ENCODE data around the gene KIF25.

The KIF25 gene, protein sequence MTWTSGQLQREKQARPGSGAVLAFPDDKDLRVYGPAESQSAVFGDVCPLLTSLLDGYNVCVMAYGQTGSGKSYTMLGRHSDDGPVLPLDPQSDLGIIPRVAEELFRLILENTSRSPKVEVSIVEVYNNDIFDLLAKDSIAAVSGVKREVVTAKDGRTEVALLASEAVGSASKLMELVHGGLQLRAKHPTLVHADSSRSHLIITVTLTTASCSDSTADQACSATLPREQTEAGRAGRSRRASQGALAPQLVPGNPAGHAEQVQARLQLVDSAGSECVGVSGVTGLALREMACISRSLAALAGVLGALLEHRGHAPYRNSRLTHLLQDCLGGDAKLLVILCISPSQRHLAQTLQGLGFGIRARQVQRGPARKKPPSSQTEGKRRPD

DNA sequence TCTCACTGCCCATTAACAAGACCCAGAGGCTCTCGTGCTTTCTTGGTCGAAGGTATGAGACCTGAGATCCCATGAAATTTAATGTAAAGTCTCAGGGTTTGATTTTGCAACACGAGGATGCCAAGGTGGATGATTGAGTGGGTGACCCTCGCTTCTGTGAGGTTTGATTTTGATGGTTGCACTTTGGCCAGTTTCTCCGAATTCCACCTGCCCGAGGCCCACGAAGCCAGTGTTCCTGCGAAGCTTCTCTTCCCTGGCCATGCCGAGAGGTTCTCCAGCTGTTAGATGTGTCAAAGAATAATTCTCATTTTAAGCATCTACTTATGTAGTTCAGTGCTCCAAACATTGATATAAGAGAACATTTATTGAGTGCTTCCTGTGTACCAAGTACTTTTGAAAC lies at the start of gene KIF25:
Gene KIF25 (plus strand): TSS at position 30 of the 400 bp plus-strand sequence. CDS start 31,915 bp downstream, outside the sequence.
- Mint-ChIP-seq H3K36me3 (ENCODE audit: low read depth) (no peaks in the 10 kb centered on the region), H3K27ac (no peak within 1 kb of the TSS), H3K4me1 (ENCODE audit: low read depth) (no peaks in the 10 kb centered on the region), H3K9me3 (no peaks in the 10 kb centered on the region), H3K4me3 (no peak within 1 kb of the TSS), H3K27me3 (no peaks in the 10 kb centered on the region)
- intact Hi-C loops (cut with micrococcal nuclease): no loop called here

DNA sequence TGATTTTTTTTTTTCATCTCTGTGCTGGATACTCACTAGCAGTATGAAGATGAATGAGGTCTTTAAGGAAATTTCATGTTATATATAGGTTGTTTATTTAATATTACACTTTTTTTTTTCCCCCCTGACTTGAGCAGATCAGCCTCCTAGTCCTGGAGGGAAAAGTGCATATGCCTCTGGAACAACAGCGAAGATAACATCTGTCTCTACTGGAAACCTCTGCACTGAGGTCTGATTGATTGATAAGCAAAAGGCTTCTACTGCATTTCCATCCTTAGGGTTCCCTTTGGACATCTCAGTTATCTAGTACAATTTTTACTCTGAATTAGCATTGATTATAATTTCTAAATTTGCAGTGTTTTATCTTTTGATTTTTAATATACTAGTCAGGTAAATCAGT lies 49.8 kb upstream of the KIF25 start:
- no peaks in the 10 kb centered on the region for H3K27me3 Mint-ChIP-seq
- no peaks in the 10 kb centered on the region for H3K4me1 Mint-ChIP-seq (ENCODE audit: low read depth)
- intact Hi-C loops (cut with micrococcal nuclease): no loop called here
- H3K4me3 Mint-ChIP-seq: no peak overlapping the region
- no peaks in the 10 kb centered on the region for H3K9me3 Mint-ChIP-seq
- H3K36me3 Mint-ChIP-seq (ENCODE audit: low read depth): peaks cover 46% of the 10 kb centered on the region
- no peak overlapping the region for H3K27ac Mint-ChIP-seq

DNA sequence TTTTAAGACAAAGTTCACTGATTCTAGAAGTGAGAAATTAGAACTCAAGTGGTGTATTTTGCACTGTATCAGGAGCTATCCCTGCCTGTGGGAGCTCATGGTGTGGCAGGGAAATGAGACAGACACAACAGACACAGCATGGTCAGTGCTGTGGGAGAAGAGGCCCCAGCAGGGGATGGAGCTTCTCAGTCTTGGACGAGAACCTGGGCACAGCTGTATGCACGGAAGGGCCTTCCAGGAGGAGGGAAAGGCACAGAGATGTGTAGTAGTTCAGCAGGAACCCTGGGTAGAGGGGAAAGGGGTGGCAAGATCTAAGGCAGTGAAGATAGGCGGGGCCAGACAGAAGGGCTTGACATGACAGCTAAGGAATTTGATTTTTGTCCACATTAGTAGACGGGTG lies 48.8 kb upstream of the KIF25 start:
- no peak overlapping the region for H3K27ac Mint-ChIP-seq
- H3K9me3 Mint-ChIP-seq: no peaks in the 10 kb centered on the region
- H3K4me3 Mint-ChIP-seq: no peak overlapping the region
- peaks cover 46% of the 10 kb centered on the region for H3K36me3 Mint-ChIP-seq (ENCODE audit: low read depth)
- intact Hi-C loops (cut with micrococcal nuclease): no loop called here
- no peaks in the 10 kb centered on the region for H3K4me1 Mint-ChIP-seq (ENCODE audit: low read depth)
- H3K27me3 Mint-ChIP-seq: no peaks in the 10 kb centered on the region

DNA sequence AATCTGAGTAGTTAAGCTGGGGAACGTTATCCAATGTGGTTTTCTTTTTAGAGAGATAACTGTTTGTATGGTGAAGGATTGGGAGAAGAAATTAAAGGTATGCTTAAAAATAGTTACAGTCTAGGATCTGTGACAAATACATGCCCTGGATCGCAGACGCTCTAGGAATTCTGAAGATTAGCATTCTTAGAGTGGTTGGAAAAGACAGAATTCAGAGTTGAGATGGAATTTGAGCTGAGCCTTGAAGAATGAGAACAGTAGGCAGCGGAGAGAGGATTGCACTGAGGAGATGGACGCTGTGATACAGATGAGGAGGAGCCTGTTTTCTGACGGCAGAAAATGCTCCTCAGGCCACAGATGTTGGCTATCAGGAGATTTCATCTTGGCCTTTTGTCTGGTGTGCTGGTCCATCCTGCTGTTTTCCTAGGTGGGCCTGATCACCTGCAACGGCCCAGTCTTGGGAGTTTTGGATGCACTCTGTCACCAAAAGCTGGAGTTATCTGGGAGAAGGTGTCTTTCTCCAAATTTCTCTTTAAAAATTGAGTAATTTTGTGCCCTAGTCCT lies 48.3 kb upstream of the KIF25 start:
- H3K27me3 Mint-ChIP-seq: no peaks in the 10 kb centered on the region
- intact Hi-C loops (cut with micrococcal nuclease): no loop called here
- no peaks in the 10 kb centered on the region for H3K4me1 Mint-ChIP-seq (ENCODE audit: low read depth)
- peaks cover 46% of the 10 kb centered on the region for H3K36me3 Mint-ChIP-seq (ENCODE audit: low read depth)
- no peak overlapping the region for H3K4me3 Mint-ChIP-seq
- H3K9me3 Mint-ChIP-seq: no peaks in the 10 kb centered on the region
- no peak overlapping the region for H3K27ac Mint-ChIP-seq

DNA sequence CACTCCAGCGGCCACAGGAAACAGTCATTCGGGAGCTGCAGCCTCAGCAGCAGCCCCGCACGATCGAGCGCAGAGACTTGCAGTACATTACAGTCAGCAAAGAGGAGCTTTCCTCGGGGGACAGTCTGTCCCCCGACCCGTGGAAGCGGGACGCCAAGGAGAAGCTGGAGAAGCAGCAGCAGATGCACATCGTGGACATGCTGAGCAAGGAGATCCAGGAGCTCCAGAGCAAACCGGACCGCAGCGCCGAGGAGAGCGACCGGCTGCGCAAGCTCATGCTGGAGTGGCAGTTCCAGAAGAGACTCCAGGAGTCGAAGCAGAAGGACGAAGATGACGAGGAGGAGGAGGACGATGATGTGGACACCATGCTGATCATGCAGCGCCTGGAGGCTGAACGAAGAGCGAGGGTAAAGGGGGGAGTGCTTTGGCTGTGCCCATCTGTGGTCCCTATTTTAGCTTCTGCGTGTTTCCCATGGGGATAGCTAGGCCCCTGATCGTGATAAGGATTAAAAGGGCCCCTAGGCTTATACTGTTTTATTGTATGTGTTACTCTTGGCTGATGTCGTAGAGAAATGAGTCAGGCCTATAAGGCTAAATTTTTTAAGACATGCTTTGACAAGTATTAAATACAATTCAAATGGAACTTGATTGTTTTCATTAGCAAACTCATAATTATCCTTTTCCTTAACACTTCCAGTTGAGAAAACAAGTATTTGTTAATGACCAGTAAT lies 45.5 kb upstream of the KIF25 start:
- no peak overlapping the region for H3K4me3 Mint-ChIP-seq
- no peak overlapping the region for H3K27ac Mint-ChIP-seq
- intact Hi-C loops (cut with micrococcal nuclease): no loop called here
- H3K27me3 Mint-ChIP-seq: no peaks in the 10 kb centered on the region
- H3K4me1 Mint-ChIP-seq (ENCODE audit: low read depth): no peaks in the 10 kb centered on the region
- peaks cover 40% of the 10 kb centered on the region for H3K36me3 Mint-ChIP-seq (ENCODE audit: low read depth)
- H3K9me3 Mint-ChIP-seq: no peaks in the 10 kb centered on the region

DNA sequence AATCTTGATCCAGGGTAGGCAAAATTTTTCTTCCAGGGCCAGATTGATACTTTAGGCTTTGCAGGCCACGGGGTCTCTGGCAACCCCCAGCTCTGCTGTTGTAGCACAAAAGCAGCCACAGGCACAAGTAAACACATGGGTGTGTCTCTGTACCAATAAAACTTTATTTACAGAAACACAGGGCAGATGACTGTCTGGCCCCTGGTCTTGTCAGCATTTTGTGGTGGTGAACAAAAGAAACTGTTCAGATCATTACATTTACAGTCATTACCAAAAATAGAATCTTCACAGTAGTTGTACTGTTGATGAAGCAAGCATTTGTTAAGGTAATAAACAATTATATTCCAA lies 45.0 kb upstream of the KIF25 start:
- intact Hi-C loops (cut with micrococcal nuclease): no loop called here
- H3K36me3 Mint-ChIP-seq (ENCODE audit: low read depth): peaks cover 40% of the 10 kb centered on the region
- H3K27me3 Mint-ChIP-seq: no peaks in the 10 kb centered on the region
- no peaks in the 10 kb centered on the region for H3K4me1 Mint-ChIP-seq (ENCODE audit: low read depth)
- H3K4me3 Mint-ChIP-seq: no peak overlapping the region
- no peak overlapping the region for H3K27ac Mint-ChIP-seq
- no peaks in the 10 kb centered on the region for H3K9me3 Mint-ChIP-seq

DNA sequence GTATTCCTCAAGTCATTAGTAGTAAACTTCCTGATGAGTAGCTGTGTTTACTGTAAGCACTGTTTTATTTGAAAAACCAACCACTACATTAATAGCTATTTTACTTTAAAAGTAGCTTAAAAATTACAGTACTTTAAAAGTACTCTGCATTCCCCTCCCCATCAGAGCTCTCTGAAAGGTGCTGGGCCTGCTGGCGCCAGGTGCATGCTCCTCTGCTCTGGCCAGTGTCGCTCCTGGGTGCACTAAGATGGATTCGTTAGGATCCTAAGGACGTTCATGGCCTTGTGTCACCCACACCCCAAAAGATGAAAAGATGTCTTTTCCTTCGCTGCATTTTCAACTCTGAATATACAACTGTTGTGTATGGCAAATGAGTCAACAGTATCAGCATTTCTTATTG lies 43.9 kb upstream of the KIF25 start:
- no peaks in the 10 kb centered on the region for H3K9me3 Mint-ChIP-seq
- H3K4me3 Mint-ChIP-seq: no peak overlapping the region
- no peaks in the 10 kb centered on the region for H3K4me1 Mint-ChIP-seq (ENCODE audit: low read depth)
- intact Hi-C loops (cut with micrococcal nuclease): no loop called here
- H3K27ac Mint-ChIP-seq: no peak overlapping the region
- H3K27me3 Mint-ChIP-seq: no peaks in the 10 kb centered on the region
- H3K36me3 Mint-ChIP-seq (ENCODE audit: low read depth): peaks cover 32% of the 10 kb centered on the region

DNA sequence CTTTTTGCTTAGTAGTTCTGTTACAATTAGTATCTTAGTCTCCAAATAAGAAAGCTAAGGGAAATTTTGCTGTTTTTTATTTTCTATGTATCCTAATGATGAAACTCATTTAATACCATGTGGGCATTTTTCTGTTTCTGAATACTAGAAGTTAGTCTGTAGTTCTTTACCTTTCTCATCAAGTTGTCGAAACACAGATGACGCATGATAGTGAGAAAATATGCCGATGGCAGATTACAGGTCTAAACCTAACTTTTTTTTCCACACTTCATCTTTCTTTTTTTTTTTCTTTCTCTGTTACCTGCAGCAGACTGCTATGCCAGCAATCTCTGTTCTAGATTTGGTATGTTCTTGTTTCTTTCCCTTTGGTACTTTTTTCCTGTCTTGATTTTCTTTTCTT lies 43.3 kb upstream of the KIF25 start:
- Mint-ChIP-seq H3K36me3 (ENCODE audit: low read depth) (peaks cover 26% of the 10 kb centered on the region), H3K4me3 (no peak overlapping the region), H3K27me3 (no peaks in the 10 kb centered on the region), H3K27ac (no peak overlapping the region), H3K9me3 (no peaks in the 10 kb centered on the region), H3K4me1 (ENCODE audit: low read depth) (no peaks in the 10 kb centered on the region)
- intact Hi-C loops (cut with micrococcal nuclease): no loop called here

DNA sequence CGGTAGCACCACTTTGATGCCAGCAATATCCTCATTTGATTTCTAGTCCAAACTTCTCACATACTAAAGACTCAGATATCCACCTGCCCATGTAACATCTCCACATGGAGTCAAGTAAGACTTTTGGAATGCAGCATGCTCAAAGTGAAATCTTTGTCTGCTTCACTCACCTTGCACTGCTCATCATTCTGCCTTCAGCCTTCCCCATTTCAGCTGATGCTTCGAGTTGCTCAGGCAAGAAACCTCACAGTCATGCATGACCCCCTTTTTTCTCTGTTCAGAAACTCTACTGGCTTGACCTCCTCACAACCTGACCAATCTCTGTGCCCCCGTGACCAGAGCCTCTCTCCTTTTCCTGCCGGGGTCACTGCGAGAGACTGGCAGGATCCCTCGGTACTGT lies 41.0 kb upstream of the KIF25 start:
- intact Hi-C loops (cut with micrococcal nuclease): no loop called here

DNA sequence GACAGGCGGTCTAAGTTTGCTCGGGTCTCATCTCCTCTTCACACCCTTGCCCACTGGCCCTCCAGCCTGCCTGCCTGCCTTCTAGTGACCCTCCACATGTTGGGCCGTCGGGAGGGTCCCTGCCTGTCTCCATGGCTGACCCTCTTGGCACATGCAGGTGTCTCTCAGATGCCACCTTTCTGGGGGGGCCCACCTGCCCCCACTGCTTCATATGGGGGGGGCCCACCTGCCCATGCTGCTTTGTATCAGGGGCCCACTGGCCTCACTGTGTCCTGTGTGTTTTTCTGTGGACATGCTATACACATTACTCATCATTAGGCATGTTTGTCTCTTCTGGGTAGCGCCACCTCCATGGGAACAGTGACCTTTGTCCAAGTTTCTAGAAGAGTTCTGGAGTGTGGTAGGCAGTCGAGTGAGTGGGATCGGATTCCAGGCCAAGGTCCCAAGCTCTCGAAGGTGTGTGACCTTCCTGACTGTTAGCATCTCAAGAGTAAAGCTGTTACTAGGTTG lies 40.4 kb upstream of the KIF25 start:
- H3K36me3 Mint-ChIP-seq (ENCODE audit: low read depth): peaks cover 2% of the 10 kb centered on the region
- H3K27me3 Mint-ChIP-seq: no peaks in the 10 kb centered on the region
- no peak overlapping the region for H3K27ac Mint-ChIP-seq
- no peaks in the 10 kb centered on the region for H3K9me3 Mint-ChIP-seq
- intact Hi-C loops (cut with micrococcal nuclease): no loop called here
- no peak overlapping the region for H3K4me3 Mint-ChIP-seq
- no peaks in the 10 kb centered on the region for H3K4me1 Mint-ChIP-seq (ENCODE audit: low read depth)

More for the DNA sequence above, 41.0 kb upstream of the KIF25 start:
- H3K4me3 Mint-ChIP-seq: no peak overlapping the region
- no peaks in the 10 kb centered on the region for H3K9me3 Mint-ChIP-seq
- H3K27me3 Mint-ChIP-seq: no peaks in the 10 kb centered on the region
- H3K36me3 Mint-ChIP-seq (ENCODE audit: low read depth): peaks cover 7% of the 10 kb centered on the region
- no peak overlapping the region for H3K27ac Mint-ChIP-seq
- no peaks in the 10 kb centered on the region for H3K4me1 Mint-ChIP-seq (ENCODE audit: low read depth)

DNA sequence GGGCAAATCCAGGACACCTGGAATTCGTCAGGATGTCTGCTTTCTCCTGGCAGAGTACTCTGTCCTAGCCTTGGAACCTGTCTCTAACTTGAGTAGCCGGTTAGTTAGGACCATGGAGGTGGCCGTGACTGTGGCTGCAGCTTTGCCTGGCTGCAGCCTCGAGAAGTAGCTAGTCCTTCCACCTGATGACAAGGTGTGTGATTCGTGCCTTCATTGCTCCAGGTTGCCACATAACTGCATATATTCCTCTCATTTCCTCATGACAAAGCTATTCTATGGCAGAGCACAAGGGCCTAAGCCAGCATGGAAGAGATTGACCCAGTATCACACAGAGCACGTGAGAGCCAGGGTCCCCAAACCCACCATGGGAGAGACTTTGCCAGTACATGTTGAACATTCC lies 39.8 kb upstream of the KIF25 start:
- no peaks in the 10 kb centered on the region for H3K27me3 Mint-ChIP-seq
- intact Hi-C loops (cut with micrococcal nuclease): no loop called here
- H3K4me1 Mint-ChIP-seq (ENCODE audit: low read depth): no peaks in the 10 kb centered on the region
- no peaks in the 10 kb centered on the region for H3K9me3 Mint-ChIP-seq
- peaks cover 7% of the 10 kb centered on the region for H3K36me3 Mint-ChIP-seq (ENCODE audit: low read depth)
- H3K4me3 Mint-ChIP-seq: no peak overlapping the region
- H3K27ac Mint-ChIP-seq: no peak overlapping the region

DNA sequence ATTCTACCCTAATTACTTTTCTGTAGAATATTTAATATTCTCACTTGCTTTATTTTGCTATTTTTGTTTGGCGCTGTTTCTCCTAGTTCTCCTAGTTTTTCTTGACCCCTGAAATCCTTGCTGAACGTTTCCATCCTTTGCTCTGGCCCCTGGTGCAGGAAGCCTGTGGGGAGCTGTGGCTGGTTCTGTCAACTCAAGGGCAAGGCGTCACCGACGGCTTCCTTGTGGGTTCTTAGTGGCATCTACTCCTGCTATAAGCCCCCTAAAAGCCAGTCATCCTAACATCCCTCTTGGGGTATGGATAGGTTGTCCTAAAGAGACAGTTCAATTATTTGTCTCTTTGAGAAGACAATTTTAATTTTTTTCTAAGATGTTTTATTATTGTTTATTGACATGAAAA lies 36.9 kb upstream of the KIF25 start:
- intact Hi-C loops (cut with micrococcal nuclease): no loop called here
- Mint-ChIP-seq H3K9me3 (no peaks in the 10 kb centered on the region), H3K27ac (no peak overlapping the region), H3K27me3 (no peaks in the 10 kb centered on the region), H3K36me3 (ENCODE audit: low read depth) (peaks cover 7% of the 10 kb centered on the region), H3K4me1 (ENCODE audit: low read depth) (no peaks in the 10 kb centered on the region), H3K4me3 (no peak overlapping the region)

DNA sequence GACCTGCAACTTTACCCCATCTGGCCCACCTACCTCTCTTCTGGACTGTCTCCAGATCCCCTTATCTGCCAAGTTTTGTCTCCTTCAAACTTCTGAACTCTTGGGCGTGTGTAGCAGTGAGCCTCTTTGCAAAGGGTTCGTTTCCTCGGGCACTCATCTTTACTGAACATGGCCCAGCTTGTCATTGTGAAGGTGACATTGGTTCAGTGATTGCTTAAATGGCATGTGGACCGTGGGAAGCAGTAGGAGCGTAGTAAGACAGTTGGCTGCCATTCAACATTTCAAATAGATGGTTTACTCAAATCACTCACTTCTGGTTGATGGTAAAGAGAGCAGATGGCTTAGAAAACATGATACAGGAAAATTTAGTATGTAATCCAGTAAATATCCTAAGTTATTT lies 34.8 kb upstream of the KIF25 start:
- Mint-ChIP-seq H3K36me3 (ENCODE audit: low read depth) (peaks cover 23% of the 10 kb centered on the region), H3K4me3 (no peak overlapping the region), H3K9me3 (no peaks in the 10 kb centered on the region), H3K27me3 (no peaks in the 10 kb centered on the region), H3K27ac (no peak overlapping the region), H3K4me1 (ENCODE audit: low read depth) (no peaks in the 10 kb centered on the region)
- intact Hi-C loops (cut with micrococcal nuclease): no loop called here

DNA sequence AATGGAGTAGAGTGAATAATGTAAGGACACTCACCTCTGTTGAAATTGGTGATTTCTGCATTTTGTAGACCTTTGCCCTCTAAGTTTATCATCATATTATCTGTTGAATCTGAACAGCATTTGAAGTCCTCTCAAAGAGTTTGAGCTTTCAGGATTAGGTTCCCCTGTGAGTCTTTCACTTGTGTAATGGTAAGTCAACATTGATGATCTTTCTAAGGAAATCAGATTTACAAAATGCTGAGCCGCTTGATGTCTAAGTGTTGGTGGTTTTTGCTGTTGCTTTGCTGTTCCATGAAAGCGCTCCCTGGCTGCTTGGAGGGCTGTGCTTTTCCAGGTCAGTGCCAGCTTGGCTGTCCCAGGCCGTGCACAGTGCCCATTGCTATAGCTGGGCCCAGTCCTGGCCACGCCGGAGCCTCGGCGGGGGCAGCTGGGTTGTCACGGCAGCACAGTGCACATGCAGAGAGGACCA lies 33.8 kb upstream of the KIF25 start:
- intact Hi-C loops (cut with micrococcal nuclease): no loop called here
- no peak overlapping the region for H3K27ac Mint-ChIP-seq
- no peaks in the 10 kb centered on the region for H3K27me3 Mint-ChIP-seq
- H3K4me3 Mint-ChIP-seq: no peak overlapping the region
- H3K9me3 Mint-ChIP-seq: no peaks in the 10 kb centered on the region
- H3K36me3 Mint-ChIP-seq (ENCODE audit: low read depth): peaks cover 24% of the 10 kb centered on the region
- H3K4me1 Mint-ChIP-seq (ENCODE audit: low read depth): no peaks in the 10 kb centered on the region

All from dendritic cell treated with granulocyte-macrophage colony-stimulating factor and Interleukin-4, amounts not matched to agents 40 ng/mL and 50 ng/mL, for 4 days (primary cell).